Measurements from ENCODE around the gene SIK3. TPM values are rescaled to one million over a fixed set of nuclear protein-coding genes. Genes with fewer than 3 reads are reported as not detected.

Gene SIK3
- total RNA-seq, 4 donors from 2014 or later = 58.8 to 85.8 (median 59.8) TPM

- Histone ChIP-seq H3K36me3 (no peaks in the 10 kb centered on the region), H3K4me1 (peaks cover 0 to 7% (median 0%) of the 10 kb centered on the region in 4 donors), H3K9me3 (no peaks in the 10 kb centered on the region), H3K27ac (no peak overlapping the region), H3K27me3 (no peaks in the 10 kb centered on the region), H3K4me3 (no peak overlapping the region)
- TF ChIP-seq CTCF (IDR thresholded peaks at IDR 0.05) (no peak), POLR2A (IDR thresholded peaks at IDR 0.05) (no peak)
- no peak for DNase-seq
Measured at GRCh38 chr11:117059611-117060148, 38.5 kb downstream of the SIK3 start.

GRCh38 chr11:117058761-117059261, 39.4 kb downstream of the SIK3 start:
- Histone ChIP-seq H3K9me3 (no peaks in the 10 kb centered on the region), H3K4me1 (peaks cover 0 to 16% (median 0%) of the 10 kb centered on the region in 4 donors), H3K36me3 (no peaks in the 10 kb centered on the region), H3K27me3 (no peaks in the 10 kb centered on the region), H3K27ac (no peak overlapping the region), H3K4me3 (no peak overlapping the region)
- no peak for DNase-seq
- no peak for TF ChIP-seq POLR2A (IDR thresholded peaks at IDR 0.05)
- TF ChIP-seq CTCF (IDR thresholded peaks at IDR 0.05) = no peak

- Histone ChIP-seq H3K9me3 (no peaks in the 10 kb centered on the region), H3K4me1 (peaks cover 0 to 20% (median 0%) of the 10 kb centered on the region in 4 donors), H3K4me3 (no peak overlapping the region), H3K27me3 (no peaks in the 10 kb centered on the region), H3K27ac (no peak overlapping the region), H3K36me3 (no peaks in the 10 kb centered on the region)
- no peak for DNase-seq
- no peak for TF ChIP-seq POLR2A (IDR thresholded peaks at IDR 0.05)
- TF ChIP-seq CTCF (IDR thresholded peaks at IDR 0.05) = no peak
Measured at GRCh38 chr11:117057727-117058126, 40.5 kb downstream of the SIK3 start.

GRCh38 chr11:117057317-117057716, 40.9 kb downstream of the SIK3 start:
- TF ChIP-seq CTCF (IDR thresholded peaks at IDR 0.05) (no peak), POLR2A (IDR thresholded peaks at IDR 0.05) (no peak)
- Histone ChIP-seq H3K27ac (no peak overlapping the region), H3K4me1 (peaks cover 0 to 20% (median 0%) of the 10 kb centered on the region in 4 donors)

GRCh38 chr11:117055469-117055868, 42.8 kb downstream of the SIK3 start:
- Histone ChIP-seq H3K27me3 (no peaks in the 10 kb centered on the region), H3K4me1 (peaks cover 0 to 20% (median 0%) of the 10 kb centered on the region in 4 donors)

More at GRCh38 chr11:117057317-117057716, 40.9 kb downstream of the SIK3 start:
- Histone ChIP-seq H3K4me3 (no peak overlapping the region), H3K9me3 (no peaks in the 10 kb centered on the region), H3K36me3 (no peaks in the 10 kb centered on the region), H3K27me3 (no peaks in the 10 kb centered on the region)
- no peak for DNase-seq

More at GRCh38 chr11:117055469-117055868, 42.8 kb downstream of the SIK3 start:
- no peak overlapping the region for H3K27ac ChIP-seq
- H3K4me3 ChIP-seq = no peak overlapping the region
- H3K36me3 ChIP-seq = no peaks in the 10 kb centered on the region
- TF ChIP-seq CTCF (IDR thresholded peaks at IDR 0.05) (no peak), POLR2A (IDR thresholded peaks at IDR 0.05) (no peak)
- H3K9me3 ChIP-seq = no peaks in the 10 kb centered on the region
- DNase-seq = no peak
